Suprapubic skin (tissue), 4 donors: ENCODE results near the gene MCM3AP.

ENCODE experiments used
- EP300 ChIP-seq: sonication (generic); formaldehyde crosslinking; IDR thresholded peaks from one replicate; pipeline ENCODE4 v1.6.1; 2017; ENCODE audit warnings: antibody characterized with exemption
- POLR2A ChIP-seq, 2 donors: fragments of 450-650 bp; IDR thresholded peaks; one replicate each; pipeline ENCODE4 v1.6.1; 2017; ENCODE audit warnings: antibody characterized with exemption in 2 of 2, mild to moderate bottlenecking in 2 of 2, moderate library complexity in 2 of 2
- POLR2AphosphoS5 ChIP-seq, 3 donors: sonication (generic); formaldehyde crosslinking; IDR thresholded peaks; one replicate each; pipeline ENCODE4 v1.6.1; 2017; ENCODE audit warnings: antibody characterized with exemption in 3 of 3
- TF ChIP-seq, protein P1 (sequence below), 2 donors: fragments of 200-600 bp in 1 of 2; fragments of 450-650 bp in 1 of 2; sonication (generic) in 1 of 2; IDR thresholded peaks; one replicate each; pipeline ENCODE4 v1.5.1; 2016 to 2019; ENCODE audit warnings: antibody characterized with exemption in 2 of 2, mild to moderate bottlenecking in 1 of 2, moderate library complexity in 1 of 2

DNA sequence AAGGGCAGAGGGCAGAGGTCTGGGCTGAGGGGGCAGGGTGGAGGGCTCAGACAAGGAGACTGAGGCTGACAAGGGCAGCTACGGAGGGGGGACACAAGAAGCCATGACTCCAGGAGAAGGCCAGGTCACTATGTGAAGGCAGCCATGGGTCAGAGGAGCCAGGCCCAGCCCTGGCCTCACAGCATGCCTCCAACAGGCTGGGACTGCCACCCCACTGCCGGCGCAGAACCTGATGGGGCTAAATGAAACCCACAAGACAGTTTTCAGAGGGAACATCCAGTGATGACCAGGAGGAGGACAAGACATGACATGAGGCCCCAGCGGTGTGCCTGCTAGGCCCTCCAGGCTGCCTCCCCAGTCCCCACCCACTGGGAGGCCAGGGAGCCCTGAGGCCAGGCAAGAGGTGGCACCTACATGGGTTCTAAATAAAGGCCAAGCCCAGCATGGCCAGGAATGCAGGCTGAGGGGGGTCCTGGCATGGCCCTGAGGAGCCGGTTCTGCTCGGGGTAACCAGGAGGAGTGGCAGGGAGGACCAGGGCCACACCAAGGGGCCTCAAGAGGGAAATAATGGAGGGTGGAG, 29.6 kb downstream of the MCM3AP start:
- TF ChIP-seq POLR2A (IDR thresholded peaks at IDR 0.05) (no peak), POLR2AphosphoS5 (IDR thresholded peaks at IDR 0.05) (no peak), EP300 (no peak)
- TF ChIP-seq, protein P1, sequence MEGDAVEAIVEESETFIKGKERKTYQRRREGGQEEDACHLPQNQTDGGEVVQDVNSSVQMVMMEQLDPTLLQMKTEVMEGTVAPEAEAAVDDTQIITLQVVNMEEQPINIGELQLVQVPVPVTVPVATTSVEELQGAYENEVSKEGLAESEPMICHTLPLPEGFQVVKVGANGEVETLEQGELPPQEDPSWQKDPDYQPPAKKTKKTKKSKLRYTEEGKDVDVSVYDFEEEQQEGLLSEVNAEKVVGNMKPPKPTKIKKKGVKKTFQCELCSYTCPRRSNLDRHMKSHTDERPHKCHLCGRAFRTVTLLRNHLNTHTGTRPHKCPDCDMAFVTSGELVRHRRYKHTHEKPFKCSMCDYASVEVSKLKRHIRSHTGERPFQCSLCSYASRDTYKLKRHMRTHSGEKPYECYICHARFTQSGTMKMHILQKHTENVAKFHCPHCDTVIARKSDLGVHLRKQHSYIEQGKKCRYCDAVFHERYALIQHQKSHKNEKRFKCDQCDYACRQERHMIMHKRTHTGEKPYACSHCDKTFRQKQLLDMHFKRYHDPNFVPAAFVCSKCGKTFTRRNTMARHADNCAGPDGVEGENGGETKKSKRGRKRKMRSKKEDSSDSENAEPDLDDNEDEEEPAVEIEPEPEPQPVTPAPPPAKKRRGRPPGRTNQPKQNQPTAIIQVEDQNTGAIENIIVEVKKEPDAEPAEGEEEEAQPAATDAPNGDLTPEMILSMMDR (IDR thresholded peaks at IDR 0.05): no peak
